Measurements from ENCODE around the gene GALNS. TPM values are rescaled to one million over a fixed set of nuclear protein-coding genes. Genes with fewer than 3 reads are reported as not detected.
"Not testable (repeated sequence)": the region's sequence is repeated elsewhere in the genome, so short reads cannot be mapped to it uniquely, and the experiment has no call there.

The GALNS gene
- total RNA-seq, 1 donor from 2014 or later = 17.0 TPM

- no peak for ATAC-seq
Measured at GRCh38 chr16:88834670-88835069, 22.1 kb downstream of the GALNS start.

GRCh38 chr16:88833086-88833485 lies 23.7 kb downstream of the GALNS start:
- ATAC-seq = no peak

GRCh38 chr16:88831838-88832237 lies 24.9 kb downstream of the GALNS start:
- ATAC-seq = peak; percentile 45

GRCh38 chr16:88830783-88831182 lies 26.0 kb downstream of the GALNS start:
- no peak for ATAC-seq

GRCh38 chr16:88830258-88830657 lies 26.5 kb downstream of the GALNS start:
- no peak for ATAC-seq

GRCh38 chr16:88828711-88829110 lies 28.0 kb downstream of the GALNS start:
- no peak for ATAC-seq

GRCh38 chr16:88827727-88828126 lies 29.0 kb downstream of the GALNS start:
- no peak for ATAC-seq

- peak; percentile 87 for ATAC-seq
Measured at GRCh38 chr16:88826070-88826840, 30.5 kb downstream of the GALNS start.

GRCh38 chr16:88825146-88825545 lies 31.6 kb downstream of the GALNS start:
- no peak for ATAC-seq

GRCh38 chr16:88824256-88825077 lies 32.3 kb downstream of the GALNS start:
- no peak for ATAC-seq

GRCh38 chr16:88823646-88824045 lies 33.1 kb downstream of the GALNS start:
- not testable (repeated sequence) for ATAC-seq

- no peak for ATAC-seq
Measured at GRCh38 chr16:88822281-88823040, 34.3 kb downstream of the GALNS start.

- ATAC-seq = no peak
Measured at GRCh38 chr16:88821168-88821850, 35.4 kb downstream of the GALNS start.

GRCh38 chr16:88820385-88821025 lies 36.2 kb downstream of the GALNS start:
- ATAC-seq = no peak

- ATAC-seq = no peak
Measured at GRCh38 chr16:88819126-88819525, 37.6 kb downstream of the GALNS start.

GRCh38 chr16:88818575-88818874 lies 38.2 kb downstream of the GALNS start:
- no peak for ATAC-seq

GRCh38 chr16:88817785-88818574 lies 38.8 kb downstream of the GALNS start:
- ATAC-seq = peak; percentile 2

GRCh38 chr16:88816736-88817535 lies 39.8 kb downstream of the GALNS start:
- ATAC-seq = peak; percentile 24

GRCh38 chr16:88815901-88816589 lies 40.7 kb downstream of the GALNS start:
- peak; percentile 20 for ATAC-seq

GRCh38 chr16:88815227-88815626 lies 41.5 kb downstream of the GALNS start:
- no peak for ATAC-seq

Measured in esophagus mucosa (tissue), 1 donor.